SIG-M5 treated with dmso at 0.1 percent for 504 hours (cell line): Measurements from ENCODE around the gene NPHP1.
"Not testable (repeated sequence)": the region's sequence is repeated elsewhere in the genome, so short reads cannot be mapped to it uniquely, and the experiment has no call there.

Experiments
- DNase-seq: peaks from one replicate; lab custom pipeline; 2025; ENCODE audit not compliant: unreplicated experiment; lab: John Stamatoyannopoulos, UW

NPHP1 gene

DNA sequence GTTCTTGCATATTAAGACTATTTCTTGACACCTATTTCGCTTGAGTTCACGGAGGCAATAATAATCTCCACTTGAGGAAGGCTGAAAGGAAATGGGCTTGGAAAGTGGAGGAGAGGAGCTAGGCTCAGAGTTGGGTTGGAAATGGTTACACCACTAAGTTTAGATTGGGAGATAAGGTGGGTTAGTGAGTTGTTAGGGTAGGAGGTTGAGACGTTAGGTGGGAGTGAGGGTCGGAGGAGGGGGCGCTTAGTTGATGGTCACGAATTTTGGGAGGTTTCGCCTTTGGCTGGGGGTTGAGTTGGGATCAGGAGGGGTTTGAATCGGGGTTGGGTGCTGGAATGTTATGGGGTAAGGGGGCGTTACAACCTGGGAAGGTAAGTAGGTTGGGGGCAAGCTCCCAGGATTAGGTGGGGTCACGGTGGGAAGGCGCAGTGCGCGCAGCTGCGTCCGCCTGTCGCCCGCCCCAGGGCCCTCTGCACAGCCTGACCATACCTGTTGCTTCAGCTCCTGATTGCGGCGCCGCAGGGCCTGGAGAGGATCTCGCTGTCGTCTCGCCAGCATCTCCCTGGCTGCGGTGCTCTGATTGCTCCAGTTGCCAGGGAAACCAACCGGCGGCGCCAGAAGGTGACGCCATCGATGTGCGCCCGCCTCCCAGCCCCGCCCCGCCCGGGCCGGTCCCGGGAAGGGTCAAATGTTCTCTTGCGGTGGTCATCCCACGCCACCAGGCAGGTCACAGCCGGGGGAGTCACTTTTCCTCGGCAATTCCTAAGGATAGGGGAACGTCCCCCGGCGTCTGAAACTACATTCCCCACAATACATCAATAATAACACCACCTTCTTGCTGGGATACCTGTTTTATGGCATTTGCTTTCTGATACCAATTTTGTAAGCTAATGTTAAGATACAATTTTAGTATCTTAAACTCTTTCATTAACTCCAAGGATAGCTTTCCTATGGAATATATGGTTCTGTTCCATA lies at the start of gene NPHP1:
Gene NPHP1 (minus strand): TSS at position 606 of the 978 bp plus-strand sequence. CDS start 45 bp downstream, at position 561.
- peak; percentile 68 for DNase-seq

DNA sequence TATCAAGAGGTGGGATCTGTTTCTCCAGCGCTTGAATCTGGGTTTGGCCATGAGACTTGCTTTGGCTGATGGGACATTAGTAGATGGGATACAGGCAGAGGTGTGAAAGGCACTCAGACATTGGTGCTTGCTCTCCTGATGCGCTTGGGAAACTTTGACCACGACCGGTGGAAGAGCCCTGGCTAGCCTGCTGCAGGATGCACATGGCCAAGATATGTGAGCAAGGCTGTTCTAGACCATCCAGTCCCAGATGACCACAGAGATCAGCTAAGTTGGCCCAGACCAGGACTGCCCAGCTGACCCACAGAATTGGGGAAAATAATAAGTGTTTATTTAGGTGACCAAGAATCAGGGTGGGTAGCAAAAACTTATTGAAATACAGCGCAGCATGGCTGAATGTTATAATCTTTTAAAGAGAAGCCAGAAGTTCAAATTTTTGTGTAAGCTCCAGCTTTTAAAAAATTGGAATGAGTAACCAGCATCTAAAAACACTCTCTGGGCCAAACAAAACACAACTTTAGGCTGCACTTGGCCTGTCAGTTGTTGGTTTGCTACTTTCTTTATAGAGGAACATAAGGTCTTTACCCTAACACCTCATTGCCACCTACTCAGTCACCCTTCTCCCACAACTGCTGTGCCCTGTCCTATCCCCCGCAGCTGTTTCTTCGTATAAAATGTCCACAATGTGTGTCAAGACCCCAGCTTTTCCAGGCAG lies 43.4 kb upstream of the NPHP1 start:
- DNase-seq: not testable (repeated sequence)

DNA sequence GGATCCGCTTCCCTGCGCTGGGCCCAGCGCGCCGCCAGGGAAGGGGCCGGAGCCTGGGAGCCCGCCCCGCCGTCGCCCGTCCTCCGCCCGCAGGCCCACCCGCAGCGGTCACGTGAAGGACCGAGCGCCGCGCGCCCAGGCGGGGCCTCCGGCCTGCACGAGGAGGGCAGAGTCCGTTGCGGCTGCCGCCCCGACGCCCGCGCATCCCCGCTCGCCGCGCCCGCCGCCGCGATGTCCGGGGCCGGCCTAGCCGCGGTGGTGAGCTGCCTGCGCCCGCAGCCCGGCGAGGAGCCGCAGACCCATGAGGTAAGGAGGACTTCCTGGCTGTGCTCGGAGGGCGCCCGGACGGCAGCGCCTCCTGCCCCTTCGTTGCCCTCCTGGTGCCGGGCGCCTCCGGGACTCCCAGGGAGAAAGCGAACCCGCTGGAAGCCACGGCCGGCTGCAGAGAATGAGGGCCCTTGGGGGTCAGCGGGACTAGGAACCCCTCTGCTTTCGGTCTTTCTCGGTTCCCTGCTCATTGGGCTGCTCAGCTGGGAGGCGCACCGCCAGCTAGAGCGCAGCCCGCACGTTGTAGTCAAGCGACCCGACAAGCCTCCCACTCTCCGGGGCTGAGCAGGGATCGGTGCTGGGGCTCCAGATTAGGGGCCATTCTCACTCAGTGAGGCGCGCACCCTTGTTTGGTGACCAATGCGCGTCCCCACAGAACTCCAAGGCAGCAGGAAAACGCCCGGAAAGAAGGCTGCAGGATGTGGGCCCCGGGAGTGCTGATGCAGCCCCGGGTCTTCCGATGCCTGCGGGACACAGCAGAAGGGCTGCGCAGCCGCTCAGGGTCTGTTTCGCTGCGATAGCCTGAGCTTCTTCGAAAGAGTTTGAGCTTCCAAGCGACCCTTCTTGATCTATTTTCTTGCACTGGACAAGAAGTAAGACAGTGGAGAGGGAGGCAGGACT lies 40.9 kb upstream of the NPHP1 start:
- DNase-seq: not testable (repeated sequence)

DNA sequence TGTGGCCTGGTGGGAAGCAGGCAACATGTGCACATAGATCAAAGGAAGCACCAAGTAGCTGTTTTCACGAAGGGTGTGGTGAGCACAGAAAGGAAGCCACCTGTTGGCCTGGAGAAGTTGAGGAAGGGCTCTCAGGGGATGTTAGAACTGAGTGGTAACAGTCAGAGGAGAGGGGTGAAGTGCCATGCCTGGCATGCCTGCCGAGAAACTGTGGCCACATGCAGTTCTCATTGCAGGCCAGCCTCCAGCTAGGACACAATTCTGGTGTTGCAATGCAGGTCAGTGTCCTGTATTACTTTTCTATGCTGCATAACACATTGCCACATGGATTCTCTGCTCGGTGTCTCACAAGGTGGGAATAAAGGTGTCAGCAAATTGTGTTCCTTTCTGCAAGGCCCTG lies 38.5 kb upstream of the NPHP1 start:
- DNase-seq: not testable (repeated sequence)

DNA sequence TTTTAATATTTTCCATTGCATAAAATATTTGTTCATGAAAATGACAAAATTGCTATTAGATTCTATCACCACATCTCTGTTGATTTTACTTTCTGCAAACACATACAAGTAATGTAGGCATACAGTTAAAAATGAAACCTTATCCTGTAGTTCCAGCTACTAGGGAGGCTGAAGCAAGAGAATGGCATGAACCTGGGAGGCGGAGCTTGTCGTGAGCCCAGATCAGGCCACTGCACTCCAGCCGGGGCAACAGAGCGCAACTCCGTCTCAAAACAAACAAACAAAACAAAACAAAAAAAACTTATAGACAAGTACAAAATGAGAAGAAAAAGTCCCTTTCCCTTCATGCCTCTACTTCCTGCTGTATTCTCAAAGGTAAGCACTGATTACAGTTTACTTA lies 29.7 kb upstream of the NPHP1 start:
- DNase-seq: not testable (repeated sequence)

DNA sequence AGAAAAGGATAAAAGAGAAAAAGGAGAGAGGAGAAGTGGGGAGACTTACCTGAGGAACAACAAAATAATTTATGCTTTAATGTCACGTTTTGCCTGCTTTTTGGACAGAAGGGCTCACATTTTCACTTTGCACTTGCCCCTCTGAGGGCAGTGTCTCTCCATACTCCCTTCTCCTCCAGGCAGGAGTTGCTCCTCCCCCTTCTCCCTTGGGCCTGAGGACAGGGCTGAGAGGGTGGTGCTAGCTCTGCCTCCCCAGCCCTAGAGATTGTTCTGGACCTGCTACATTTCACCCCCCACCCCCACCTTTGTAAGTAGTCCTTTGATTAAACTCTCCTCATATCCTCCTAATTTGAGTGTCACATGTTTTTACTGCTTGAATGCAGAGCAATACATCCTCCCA lies 25.1 kb upstream of the NPHP1 start:
- not testable (repeated sequence) for DNase-seq

DNA sequence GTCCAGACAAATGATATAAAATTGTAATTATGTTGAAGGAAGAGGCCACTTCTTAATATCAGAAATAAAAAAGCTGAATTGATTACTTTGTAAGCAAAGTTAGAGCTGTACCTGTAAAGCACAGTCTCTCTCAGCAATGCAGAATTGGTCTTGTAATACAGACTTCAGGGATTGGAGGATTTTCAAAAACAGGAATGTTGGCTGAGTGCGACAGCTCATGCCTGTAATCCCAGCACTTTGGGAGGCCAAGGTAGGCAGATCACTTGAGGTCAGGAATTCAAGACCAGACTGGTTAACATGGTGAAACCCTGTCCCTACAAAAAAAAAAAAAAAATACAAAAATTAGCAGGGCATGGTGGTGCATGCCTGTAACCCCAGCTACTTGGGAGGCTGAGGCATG lies 17.8 kb upstream of the NPHP1 start:
- DNase-seq: not testable (repeated sequence)

DNA sequence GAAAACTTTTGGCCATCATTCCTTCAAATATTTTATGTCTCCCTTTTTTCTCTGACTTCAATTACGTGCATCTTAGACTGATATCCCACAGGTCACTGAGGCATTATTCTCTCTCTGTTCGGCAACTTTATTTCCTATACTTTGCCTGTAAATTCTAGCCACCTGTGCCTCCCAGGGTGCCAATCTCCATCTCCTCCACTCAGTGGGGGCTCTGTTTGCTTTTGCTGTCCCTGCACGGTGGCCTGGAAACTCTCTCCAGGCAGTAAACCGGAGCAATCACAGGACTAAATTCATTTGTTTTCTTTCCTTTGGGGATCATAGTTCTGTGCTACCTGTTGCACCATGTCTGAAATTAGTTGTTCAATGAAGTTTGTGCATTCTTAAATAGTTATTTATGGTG lies 17.1 kb upstream of the NPHP1 start:
- DNase-seq: no peak

DNA sequence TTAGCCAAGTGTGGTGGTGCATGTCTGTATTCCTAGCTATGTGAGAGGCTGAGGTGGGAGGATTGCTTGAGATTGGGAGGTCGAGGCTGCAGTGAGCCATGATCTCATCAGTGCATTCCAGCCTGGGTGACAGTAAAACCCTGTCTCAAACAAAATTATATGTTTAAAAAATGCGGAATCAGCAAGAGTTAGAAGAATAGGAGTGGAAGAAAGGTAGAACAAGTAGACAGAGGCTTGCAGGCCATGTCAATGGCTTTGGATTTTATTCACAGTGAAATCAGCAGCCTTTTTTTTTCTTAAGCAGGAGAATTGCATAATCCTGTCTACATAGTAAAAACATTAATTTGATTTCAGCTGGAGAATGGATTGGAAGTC lies 15.4 kb upstream of the NPHP1 start:
- no peak for DNase-seq

DNA sequence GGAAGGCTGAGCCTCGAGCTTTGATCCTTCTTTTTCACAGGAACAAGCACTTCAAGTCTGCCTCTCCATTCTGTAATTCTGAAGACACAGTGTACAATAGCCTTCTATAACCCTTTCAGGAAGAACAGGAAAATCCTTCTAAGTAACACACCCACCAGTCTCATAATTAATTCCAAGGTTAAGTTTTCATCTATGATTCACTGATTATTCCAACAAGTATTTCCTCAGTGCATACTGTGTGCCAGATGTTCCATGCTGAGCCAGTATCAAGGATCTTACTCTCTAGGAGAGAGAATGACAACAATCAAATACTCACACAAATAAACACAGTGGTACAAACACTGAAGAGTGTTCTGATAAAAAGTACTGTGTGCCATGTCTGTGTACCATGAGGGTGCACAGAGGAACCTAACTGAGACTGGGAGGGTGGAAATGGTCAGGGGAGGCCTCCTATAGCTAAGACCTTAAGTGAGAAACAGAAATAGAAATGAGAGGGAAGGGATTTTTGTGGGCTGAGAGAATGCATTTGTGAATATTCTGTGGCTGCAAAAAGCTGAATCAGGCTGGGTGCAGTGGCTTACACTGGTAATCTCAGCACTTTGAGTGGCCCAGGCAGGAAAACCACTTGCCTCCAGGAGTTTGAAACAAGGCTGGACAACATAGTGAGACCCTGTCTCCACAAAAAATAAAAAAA lies 14.8 kb upstream of the NPHP1 start:
- DNase-seq: no peak

DNA sequence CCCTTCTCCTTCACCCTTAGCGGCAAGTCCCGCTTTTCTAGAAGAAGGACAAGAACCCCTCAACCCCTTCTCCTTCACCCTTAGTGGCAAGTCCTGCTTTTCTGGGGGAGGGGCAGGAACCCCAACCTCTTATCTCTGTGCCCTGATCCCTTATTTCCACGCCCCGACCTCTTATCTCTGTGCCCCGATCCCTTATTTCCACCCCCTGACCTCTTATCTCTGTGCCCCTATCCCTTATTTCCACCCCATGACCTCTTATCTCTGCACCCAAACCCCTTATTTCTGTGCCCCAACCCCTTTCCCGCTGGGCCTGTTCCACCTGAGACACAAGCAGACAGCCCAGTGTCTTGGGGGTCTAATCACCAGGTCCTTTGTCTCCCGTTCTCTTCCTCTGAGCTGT lies 14.1 kb upstream of the NPHP1 start:
- not testable (repeated sequence) for DNase-seq

DNA sequence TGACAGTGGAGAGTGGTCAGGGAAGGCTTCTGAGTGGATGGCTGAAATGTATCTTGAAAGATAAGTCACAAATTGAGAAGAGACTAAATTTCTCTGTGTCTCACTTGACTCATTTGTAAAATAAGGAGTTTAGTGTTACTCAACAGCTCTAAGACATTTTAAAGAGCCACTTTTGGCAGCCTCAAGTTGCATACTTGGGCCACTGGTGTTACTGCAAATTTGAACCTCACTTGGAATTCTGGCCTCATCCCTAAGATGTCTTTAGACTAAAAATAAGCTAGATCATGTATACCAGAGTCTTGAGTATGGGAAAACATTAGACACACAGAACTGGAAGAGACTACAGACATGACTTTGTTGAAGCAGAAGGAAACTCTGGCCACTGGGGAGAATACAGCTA lies 12.0 kb upstream of the NPHP1 start:
- no peak for DNase-seq

DNA sequence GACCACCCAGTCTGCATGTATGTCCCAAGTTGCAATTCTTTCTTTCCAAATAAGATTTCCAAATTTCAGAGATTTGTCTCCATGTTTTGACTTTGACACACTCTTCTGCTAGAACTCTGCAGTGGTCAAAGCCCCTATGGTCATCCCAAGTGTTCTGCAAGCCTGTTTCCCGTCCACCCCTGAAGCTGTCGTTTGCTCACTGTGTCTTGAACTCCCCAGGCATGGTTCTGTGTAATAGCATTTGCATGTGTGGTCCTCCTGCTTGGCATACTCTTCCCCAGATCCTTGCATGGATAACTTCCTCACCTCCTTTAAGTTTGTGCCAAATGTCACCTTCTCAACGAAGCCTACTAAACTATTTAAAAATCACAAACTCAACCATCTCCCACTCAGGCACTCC lies 11.4 kb upstream of the NPHP1 start:
- DNase-seq: no peak

DNA sequence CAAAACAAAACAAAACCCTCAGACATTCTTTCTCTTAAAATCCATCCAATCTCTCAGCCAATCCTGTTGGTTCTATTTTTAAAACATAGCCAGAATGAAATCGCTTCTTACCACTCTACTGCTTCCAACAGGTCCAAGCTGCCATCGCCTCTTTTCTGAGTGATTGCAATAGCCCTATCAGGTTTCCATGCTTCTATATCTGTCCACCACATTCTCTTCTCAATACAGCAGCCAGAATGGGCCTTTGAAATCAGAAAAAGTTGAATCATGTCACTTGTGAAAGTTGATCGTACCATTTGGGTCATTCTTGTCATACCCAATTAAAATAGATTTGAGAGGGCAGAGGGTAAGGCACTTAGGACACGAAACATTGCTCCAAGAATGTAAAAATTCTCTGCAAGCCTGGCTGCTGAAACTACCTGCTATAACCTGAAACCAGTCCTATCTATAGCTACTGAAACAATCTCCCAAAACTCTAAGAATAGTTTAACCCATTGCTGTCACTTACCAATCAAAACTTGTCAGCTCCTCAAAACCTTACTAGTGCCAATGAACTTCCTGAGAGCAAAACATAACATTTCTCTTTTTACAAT lies 10.8 kb upstream of the NPHP1 start:
- no peak for DNase-seq

DNA sequence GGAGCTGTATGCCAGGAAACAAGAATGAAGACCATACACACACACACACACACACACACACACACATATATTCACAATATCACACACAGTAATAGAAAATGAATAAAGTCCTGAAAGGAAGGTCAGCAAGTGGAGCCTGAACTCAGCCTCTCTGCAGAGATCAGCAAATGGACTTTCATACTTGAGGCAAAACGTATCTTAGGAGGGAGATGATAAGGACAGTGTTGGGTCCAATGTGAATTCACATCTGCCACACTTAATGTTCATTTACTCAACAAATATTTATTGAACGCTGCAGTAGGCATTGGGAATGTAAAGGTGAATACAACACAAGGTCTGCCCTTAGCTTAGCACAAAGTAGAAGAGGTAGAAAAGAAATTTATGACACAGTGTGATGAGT lies 10.3 kb upstream of the NPHP1 start:
- no peak for DNase-seq

DNA sequence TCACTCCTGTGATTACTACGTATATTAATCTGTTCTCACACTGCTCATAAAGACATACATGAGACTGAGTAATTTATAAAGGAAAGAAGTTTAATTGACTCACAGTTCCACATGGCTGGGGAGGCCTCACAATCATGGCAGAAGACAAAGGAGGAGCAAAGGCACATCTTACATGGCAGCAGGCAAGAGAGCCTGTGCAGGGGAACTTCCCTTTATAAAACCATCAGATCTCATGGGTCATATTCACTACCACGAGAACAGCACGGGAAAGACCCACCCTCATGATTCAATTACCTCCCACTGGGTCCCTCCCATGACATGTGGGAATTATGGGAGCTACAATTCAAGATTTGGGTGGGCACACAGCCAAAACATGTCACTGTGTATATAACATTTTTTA lies 8.7 kb upstream of the NPHP1 start:
- DNase-seq: not testable (repeated sequence)

DNA sequence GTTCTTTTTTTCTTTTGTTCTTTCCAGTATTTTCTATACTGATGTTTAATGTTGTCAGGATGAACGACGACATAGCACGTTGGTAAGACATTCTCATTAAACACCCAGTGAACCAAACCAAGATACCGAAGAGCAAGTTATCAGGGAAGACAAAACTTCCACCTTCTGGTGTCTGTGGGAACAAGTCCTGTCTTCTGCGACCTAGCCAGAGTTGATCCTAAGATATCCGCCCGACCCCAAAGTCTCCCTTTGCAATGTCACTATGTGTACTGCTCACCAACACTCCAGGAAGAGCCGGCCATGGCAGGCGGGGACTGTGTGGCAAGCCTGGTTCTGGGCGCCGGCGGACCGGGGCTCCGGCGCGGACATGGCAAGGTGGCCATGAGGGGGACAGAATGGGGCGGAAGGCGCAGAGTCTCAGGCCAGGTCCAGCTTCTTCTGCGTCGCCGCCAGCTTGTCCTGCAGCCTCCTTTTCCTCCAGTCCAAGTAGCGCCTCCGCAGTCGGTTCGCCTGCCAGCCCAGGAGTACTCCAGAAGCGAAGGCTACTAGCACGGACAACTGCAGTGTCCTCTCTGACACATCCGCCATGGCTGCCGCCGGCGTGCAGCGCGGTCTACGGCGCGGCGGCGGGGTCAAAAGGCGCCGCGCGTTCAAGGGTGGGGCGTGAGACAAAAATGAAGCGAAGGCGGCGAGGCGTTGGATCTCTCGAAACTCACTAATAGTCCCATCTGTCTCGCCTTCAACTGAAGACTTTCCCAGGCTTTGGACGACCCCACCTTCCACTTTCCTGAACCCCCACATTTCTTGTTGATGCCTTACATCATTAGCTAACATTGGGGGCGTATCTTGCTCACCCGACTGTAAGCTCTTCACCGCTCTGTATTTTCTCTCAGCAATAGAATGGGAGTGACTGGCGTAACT lies 7.4 kb upstream of the NPHP1 start, which contains the start of gene MTLN:
Gene MTLN (minus strand): TSS at position 610 of the 921 bp plus-strand sequence. CDS start 22 bp downstream, at position 588.
- DNase-seq: peak; percentile 66

DNA sequence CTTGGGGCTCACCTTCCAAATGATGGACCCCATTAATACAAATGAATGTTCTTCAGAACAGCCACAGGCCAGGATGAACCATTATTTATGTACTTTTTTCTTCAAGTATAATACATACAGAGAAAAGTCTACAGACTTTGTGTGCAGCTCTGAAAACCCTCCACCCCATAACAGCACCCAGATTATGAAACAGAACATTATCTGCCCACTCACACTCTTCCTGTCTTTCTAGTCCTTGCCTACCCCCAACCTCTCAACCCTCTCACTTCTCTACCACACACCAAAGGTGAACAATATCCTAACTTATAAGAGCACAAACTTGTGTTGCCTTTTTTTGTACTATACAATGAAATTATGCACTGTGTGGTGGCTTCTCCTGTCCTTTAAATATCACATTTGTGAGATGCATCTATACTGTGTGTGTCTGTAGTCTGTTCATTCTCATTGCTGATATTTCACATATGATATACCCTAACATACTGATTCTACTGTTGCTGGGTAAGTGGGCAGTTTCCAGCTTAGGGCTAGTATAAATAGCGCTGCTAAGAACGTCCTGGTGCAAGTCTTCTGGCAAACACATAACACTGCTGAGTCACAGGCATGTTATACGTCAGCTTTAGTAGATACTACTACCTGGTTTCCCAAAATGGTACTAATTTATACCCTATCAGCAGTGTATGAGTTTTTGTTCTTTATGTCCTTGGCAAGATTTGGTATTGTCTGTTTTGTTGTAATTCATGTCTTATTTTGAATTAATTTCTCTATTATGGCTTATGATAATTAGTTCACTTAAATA lies 1.0 kb upstream of the NPHP1 start:
- no peak for DNase-seq
